ENCODE data around the gene TCEA3. TPM values are rescaled to one million over a fixed set of nuclear protein-coding genes. Genes with fewer than 3 reads are reported as not detected.

Gene TCEA3
- polyA plus RNA-seq, 3 donors, result 0.26 to 0.52 TPM; not detected in 1

- Histone ChIP-seq H3K4me2 (replicated peaks; ENCODE audit: extremely low read depth, low read length, poor library complexity, severe bottlenecking) (no peak overlapping the region), H4K20me1 (ENCODE audit: insufficient read depth, low read length) (no peaks in the 10 kb centered on the region), H3K27me3 (ENCODE audit: control insufficient read depth in 2 of 2, insufficient read depth in 2 of 2, low read length in 2 of 2) (no peaks in the 10 kb centered on the region), H3K9me3 (replicated peaks in 1 of 2; ENCODE audit: control insufficient read depth in 1 of 2, insufficient read depth in 1 of 2, low read length in 2 of 2) (no peaks in the 10 kb centered on the region), H3K79me2 (ENCODE audit: insufficient read depth, low read length) (no peaks in the 10 kb centered on the region), H3K36me3 (replicated peaks in 1 of 2; ENCODE audit: control insufficient read depth in 1 of 2, insufficient read depth in 2 of 2, low read length in 2 of 2) (no peaks in the 10 kb centered on the region), H2AFZ (ENCODE audit: insufficient read depth, low read depth, low read length, poor library complexity, severe bottlenecking) (no peak overlapping the region), H3K27ac (ENCODE audit: low read depth in 1 of 2, low read length in 2 of 2) (no peak overlapping the region), H3K4me3 (replicated peaks in 1 of 3; ENCODE audit: low read depth in 2 of 3, low read length in 3 of 3) (no peak overlapping the region), H3K9ac (ENCODE audit: insufficient read depth, low read length, poor library complexity, severe bottlenecking) (no peak overlapping the region), H3K4me1 (ENCODE audit: control insufficient read depth in 1 of 2, insufficient read depth in 2 of 2, low read length in 2 of 2) (no peaks in the 10 kb centered on the region)
- H3K27me3 Mint-ChIP-seq (ENCODE audit: low read depth in 3 of 3), result peaks cover 3 to 10% (median 7%) of the 10 kb centered on the region in 3 donors
- no peaks in the 10 kb centered on the region for H3K9me3 Mint-ChIP-seq
- H3K4me1 Mint-ChIP-seq, result peaks cover 7% of the 10 kb centered on the region
- DNase-seq, result no peak
- intact Hi-C loops (cut with micrococcal nuclease), result no loop called here
- H3K4me3 Mint-ChIP-seq, result no peak overlapping the region
- no peaks in the 10 kb centered on the region for H3K36me3 Mint-ChIP-seq
- H3K27ac Mint-ChIP-seq, result peak overlapping the region in 1 of 7 donors; percentile 57
- 96% methylated on average over 4 of the region's 8 CpGs for WGBS (ENCODE audit: insufficient coverage)
- TF ChIP-seq CTCF (IDR thresholded peaks at IDR 0.05), result no peak
These were observed 17.0 kb upstream of the TCEA3 start for GRCh38 chr1:23441446-23442148.

- no peak overlapping the region for H3K9ac ChIP-seq (ENCODE audit: insufficient read depth, low read length, poor library complexity, severe bottlenecking)
- no peak overlapping the region for H3K27ac Mint-ChIP-seq
These were observed 14.0 kb upstream of the TCEA3 start for GRCh38 chr1:23438545-23438944.

More at GRCh38 chr1:23438545-23438944, 14.0 kb upstream of the TCEA3 start:
- WGBS (ENCODE audit: insufficient coverage), result 100% methylated on average over 3 of the region's 8 CpGs
- no peaks in the 10 kb centered on the region for H4K20me1 ChIP-seq (ENCODE audit: insufficient read depth, low read length)
- H3K79me2 ChIP-seq (ENCODE audit: insufficient read depth, low read length), result no peaks in the 10 kb centered on the region
- H3K36me3 ChIP-seq (replicated peaks in 1 of 2; ENCODE audit: control insufficient read depth in 1 of 2, insufficient read depth in 2 of 2, low read length in 2 of 2), result no peaks in the 10 kb centered on the region
- Mint-ChIP-seq H3K4me3 (no peak overlapping the region), H3K9me3 (peaks cover 0 to 3% (median 0%) of the 10 kb centered on the region in 7 donors), H3K4me1 (no peaks in the 10 kb centered on the region), H3K27me3 (ENCODE audit: low read depth in 3 of 3) (peaks cover 7 to 17% (median 17%) of the 10 kb centered on the region in 3 donors), H3K36me3 (no peaks in the 10 kb centered on the region)
- no peak overlapping the region for H3K4me2 ChIP-seq (replicated peaks; ENCODE audit: extremely low read depth, low read length, poor library complexity, severe bottlenecking)
- no peak overlapping the region for H2AFZ ChIP-seq (ENCODE audit: insufficient read depth, low read depth, low read length, poor library complexity, severe bottlenecking)
- no peak overlapping the region for H3K4me3 ChIP-seq (replicated peaks in 1 of 3; ENCODE audit: low read depth in 2 of 3, low read length in 3 of 3)
- H3K4me1 ChIP-seq (ENCODE audit: control insufficient read depth in 1 of 2, insufficient read depth in 2 of 2, low read length in 2 of 2), result no peaks in the 10 kb centered on the region
- TF ChIP-seq CTCF (IDR thresholded peaks at IDR 0.05), result no peak
- DNase-seq, result no peak
- no peaks in the 10 kb centered on the region for H3K9me3 ChIP-seq (replicated peaks in 1 of 2; ENCODE audit: control insufficient read depth in 1 of 2, insufficient read depth in 1 of 2, low read length in 2 of 2)
- intact Hi-C loops (cut with micrococcal nuclease), result no loop called here
- no peak overlapping the region for H3K27ac ChIP-seq (ENCODE audit: low read depth in 1 of 2, low read length in 2 of 2)
- peaks cover 0 to 2% of the 10 kb centered on the region in 2 donors for H3K27me3 ChIP-seq (ENCODE audit: control insufficient read depth in 2 of 2, insufficient read depth in 2 of 2, low read length in 2 of 2)

All from CD14-positive monocyte (primary cell).